ENCODE data around the gene CCDC134.
A peak's percentile ranks its signal among the peaks of the same experiment; 100 is the strongest.

Gene CCDC134

DNA sequence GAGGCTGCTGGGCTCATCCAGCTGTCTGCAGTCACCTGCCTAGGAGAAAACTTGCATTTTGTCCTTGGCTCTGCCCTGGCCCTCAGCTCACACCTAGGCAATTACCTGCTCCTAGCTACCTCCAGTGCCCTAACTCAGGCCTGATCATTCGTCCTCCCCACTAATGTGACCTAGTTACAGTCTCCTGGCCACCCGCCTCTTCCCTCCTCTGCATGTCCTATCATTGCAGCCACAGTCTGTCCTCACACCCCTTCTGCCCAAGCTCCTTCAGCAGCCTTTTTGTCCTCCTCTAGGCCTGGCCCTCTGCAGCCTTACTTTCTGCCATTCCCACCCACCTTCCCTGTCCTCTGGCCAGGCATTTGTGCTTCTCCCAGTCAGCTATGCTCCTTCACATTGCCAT, 17.7 kb upstream of the CCDC134 start:
- DNase-seq: no peak

DNA sequence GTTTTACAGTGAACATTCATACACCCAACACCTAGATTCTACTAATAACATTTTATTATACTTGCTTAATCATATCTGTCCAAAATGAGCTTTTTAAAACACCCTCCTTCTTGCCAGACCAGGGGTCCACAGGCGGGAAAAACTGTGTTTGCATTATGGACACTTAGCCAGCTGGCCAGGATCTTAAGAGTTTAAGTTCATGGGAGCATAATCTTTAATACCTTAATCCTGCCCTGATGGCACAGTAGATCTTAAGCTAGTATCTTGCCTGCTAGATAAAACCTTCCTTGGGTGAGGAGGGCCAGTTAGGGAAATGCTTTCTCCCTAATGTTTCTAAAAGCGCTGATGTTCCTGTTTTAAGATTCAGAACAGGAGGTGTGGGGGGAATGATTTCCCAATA, 13.1 kb upstream of the CCDC134 start:
- DNase-seq: no peak

GRCh38 chr22:41793871-41794270, 6.6 kb upstream of the CCDC134 start:
- no peak for DNase-seq

DNA sequence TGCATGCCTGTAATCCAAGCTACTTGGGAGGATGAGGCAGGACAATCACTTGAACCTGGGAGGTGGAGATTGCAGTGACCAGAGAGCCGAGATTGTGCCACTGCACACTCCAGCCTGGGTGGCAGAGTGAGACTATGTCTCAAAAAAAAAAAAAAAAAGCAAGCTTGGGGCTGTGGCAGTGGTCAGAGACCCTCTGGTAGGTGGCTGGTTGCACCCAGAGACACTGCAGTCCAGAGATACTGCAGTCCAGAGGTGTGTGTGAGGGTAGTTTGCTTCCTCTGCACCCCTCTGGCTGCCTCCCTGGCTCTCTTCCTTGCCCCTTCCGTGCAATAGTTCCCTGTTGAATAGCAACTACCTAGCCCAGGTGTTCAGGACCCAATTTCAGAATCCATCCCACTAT, 1.7 kb upstream of the CCDC134 start:
- no peak for DNase-seq

DNA sequence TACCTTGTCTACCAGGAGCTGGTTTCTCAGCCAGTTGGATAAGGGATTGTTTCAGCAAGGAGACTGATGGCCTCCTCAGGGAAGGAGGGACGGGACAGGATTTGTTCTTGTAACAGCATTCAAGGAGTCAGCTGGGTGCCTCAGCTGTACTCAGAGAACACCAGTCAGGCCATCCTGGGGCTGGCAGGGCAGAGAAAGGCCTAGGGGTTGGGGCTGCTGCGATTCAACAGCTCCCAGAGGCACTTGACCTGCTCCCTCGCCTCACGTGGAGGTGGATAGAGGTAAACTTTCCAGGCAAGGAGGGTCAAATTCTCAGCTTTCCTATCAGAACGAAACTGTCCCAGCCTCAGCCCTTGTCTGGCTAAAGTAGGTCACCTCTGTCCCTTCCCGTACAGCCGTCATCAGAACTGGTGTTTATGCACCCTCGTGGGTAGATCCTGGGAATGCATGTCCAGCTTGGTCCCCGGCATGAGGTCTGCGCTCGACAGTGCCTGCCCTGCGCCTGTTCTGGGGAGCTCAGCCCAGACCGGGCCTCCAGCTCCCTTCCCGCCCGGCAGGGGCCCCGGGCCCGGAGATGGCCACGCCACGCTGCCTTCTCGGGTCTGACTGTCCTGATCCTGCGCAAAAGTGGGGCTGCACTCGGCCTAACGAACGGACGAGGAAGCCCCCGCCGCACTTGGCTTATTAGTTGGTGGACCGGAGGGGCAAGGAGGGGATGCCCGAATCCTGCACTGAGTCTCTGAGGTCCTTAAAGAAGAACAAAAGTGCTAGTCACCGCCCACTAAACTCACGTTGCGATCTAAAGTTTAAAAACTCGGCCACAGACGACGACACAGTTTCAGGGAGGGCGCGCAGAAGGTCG, 762 bp upstream of the CCDC134 start:
- peak in 39 of 56 donors; percentile 5 to 65 (median 43) for DNase-seq

DNA sequence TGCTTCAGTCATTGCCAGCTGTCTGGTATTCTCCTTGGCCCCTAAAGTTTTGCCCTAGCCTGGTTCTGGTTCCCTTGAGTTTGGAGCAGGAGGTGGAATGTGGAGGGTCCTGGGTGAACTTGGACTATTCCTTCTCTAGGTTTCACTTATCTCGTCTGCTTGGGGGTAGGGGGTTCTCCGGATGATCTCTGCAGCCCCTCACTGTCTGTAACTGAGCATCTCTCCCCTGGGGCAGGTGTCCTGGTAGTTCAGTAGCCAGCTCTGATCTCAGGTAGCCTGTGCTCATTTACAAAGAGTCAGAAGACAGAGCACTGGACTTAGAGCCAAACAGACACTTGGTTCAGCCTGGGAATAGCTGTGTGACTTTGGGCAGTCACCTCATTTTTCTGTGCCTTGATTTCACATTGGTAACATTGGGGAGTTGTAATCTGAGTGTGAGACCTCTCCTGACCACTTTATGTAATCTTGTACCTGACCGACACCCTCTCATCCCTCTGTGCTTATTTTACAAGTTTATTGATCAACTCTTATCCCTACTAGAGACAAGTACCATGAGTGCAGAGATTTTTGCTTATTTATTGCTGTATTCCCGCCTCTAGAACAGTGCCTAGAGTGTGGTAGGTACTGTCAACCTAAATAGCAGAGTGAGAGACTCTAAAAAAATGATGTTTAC, 804 bp downstream of the CCDC134 start:
- DNase-seq: no peak

GRCh38 chr22:41801886-41802285, 1.4 kb downstream of the CCDC134 start:
- DNase-seq: no peak

- no peak for DNase-seq
Observed at GRCh38 chr22:41805639-41806038, 5.2 kb downstream of the CCDC134 start.

GRCh38 chr22:41808400-41808799, 7.9 kb downstream of the CCDC134 start:
- DNase-seq: no peak

DNA sequence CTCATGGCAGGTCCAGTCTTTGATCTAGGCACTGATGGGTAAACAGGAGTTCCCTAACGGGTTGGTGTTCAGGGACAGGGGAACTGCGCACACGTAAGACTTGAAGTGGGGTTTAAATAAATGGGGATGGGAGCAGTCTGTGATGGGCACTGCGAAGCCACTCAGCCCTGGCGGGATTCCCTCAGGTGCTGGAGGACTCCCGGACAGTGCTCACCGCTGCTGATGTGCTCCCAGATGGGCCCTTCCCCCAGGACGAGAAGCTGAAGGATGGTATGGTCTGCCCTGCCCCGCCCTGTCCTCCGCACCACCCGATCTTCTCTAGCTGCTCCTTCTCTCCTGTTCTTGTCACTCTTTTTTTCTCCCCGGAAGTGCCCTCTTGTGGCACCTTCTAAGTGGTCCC, 9.5 kb downstream of the CCDC134 start:
- no peak for DNase-seq

DNA sequence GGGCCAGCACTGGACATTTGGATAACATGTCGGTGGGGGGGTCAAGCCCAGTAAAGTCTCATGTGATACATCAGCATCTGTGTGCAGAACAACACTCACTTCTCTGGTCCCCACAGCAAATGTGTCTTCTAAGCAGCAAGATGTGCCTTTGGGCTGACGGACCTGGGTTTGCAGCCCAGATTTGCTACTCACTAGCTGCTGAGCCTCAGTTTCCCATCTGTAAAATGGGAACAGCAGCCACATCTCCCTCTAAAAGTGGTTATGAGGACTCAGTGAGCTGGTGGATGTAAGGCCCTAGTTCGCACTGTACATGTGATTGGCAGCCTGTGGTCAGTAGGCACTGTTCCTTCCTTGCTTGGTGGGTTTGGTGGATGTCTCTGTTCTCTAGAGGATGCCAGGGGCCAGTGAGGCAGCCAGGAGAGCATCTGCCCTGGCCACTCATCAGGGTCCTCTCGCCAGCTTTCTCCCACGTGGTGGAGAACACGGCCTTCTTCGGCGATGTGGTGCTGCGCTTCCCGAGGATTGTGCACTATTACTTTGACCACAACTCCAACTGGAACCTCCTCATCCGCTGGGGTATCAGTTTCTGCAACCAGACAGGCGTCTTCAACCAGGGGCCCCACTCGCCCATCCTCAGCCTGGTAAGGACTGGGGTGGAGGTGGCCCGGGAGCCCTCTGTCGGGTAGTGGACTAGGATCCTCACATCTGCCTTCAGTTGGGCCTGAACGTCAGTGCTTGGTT, 12.5 kb downstream of the CCDC134 start:
- DNase-seq: no peak

GRCh38 chr22:41813726-41814410, 13.4 kb downstream of the CCDC134 start:
- DNase-seq: no peak

- DNase-seq: no peak
Observed at GRCh38 chr22:41815716-41816115, 15.2 kb downstream of the CCDC134 start.

DNA sequence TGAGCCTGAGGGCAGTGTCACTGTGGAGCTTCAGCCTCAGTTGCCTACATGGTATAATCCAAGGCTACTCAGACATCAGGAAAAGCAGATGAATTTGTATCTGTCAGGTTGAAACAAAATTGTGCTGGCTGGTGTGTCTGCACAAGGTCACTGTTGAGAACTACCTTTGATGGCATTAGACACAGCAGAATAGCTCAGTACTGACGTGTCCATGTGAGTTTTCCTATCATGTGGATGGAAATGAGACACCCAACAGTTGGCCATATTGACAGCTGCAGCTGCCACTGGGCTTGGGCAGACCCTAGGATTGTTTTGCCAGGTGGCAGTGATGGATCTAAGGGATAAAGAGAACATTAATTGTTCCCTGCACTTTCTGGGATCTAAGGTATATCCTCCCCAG, 15.8 kb downstream of the CCDC134 start:
- no peak for DNase-seq

- no peak for DNase-seq
Observed at GRCh38 chr22:41816871-41817270, 16.4 kb downstream of the CCDC134 start.

DNA sequence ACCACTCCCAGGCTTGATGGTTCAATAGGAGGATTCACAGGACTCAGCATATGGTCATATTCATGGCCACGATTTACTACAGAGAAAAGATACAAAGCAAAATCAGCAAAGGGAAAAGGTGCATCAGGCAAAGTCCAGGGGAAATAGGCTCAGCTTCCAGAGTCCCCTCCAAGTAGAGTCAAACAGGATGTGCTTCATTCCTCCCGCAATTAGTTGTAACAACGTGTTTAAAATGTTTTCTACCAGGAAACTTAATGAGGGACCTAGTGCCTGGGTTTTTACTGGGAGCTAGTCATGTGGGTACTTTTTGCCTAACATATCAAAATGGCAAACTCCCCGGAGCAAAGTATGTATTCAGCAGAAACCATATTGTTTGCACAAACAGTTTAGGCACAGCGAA, 17.5 kb downstream of the CCDC134 start:
- DNase-seq: no peak

GRCh38 chr22:41818596-41818995, 18.1 kb downstream of the CCDC134 start:
- DNase-seq: no peak

GRCh38 chr22:41819257-41819656, 18.8 kb downstream of the CCDC134 start:
- DNase-seq: no peak

- no peak for DNase-seq
Observed at GRCh38 chr22:41820447-41820846, 20.0 kb downstream of the CCDC134 start.

- no peak for DNase-seq
Observed at GRCh38 chr22:41821471-41822316, 21.2 kb downstream of the CCDC134 start.
